H1 (cell line): ENCODE measurements around the gene VPS9D1. TPM values are rescaled to one million over a fixed set of nuclear protein-coding genes. Genes with fewer than 3 reads are reported as not detected.

ENCODE experiments used
- BCL11A ChIP-seq, 2 experiments: IDR thresholded peaks; one replicate each; pipeline ENCODE4 v1.6.1; 2011; ENCODE audit warnings: low read depth in 2 of 2, low read length in 2 of 2, mild to moderate bottlenecking in 2 of 2
- BRCA1 ChIP-seq: IDR thresholded peaks from 2 replicates; pipeline ENCODE4 v1.6.1; 2012; ENCODE audit warnings: low read depth, low read length, improper control_type of control experiment
- CEBPB ChIP-seq: IDR thresholded peaks from 2 replicates; pipeline ENCODE4 v1.6.1; 2012; ENCODE audit warnings: low read depth, low read length
- CTBP2 ChIP-seq: IDR thresholded peaks from 2 replicates; pipeline ENCODE4 v1.7.0; 2011; ENCODE audit warnings: borderline replicate concordance, mild to moderate bottlenecking, moderate library complexity, mixed read lengths, low read length; ENCODE audit not compliant: insufficient read depth, insufficient read length
- FOSL1 ChIP-seq: IDR thresholded peaks from 2 replicates; pipeline ENCODE4 v1.6.1; 2011; ENCODE audit warnings: mild to moderate bottlenecking, low read depth, low read length, moderate library complexity; ENCODE audit not compliant: insufficient read depth
- GTF2F1 ChIP-seq: IDR thresholded peaks from 2 replicates; pipeline ENCODE4 v1.6.1; 2012; ENCODE audit warnings: low read depth, low read length, improper control_type of control experiment, borderline replicate concordance
- HDAC6 ChIP-seq: IDR thresholded peaks from one replicate; pipeline ENCODE4 v1.7.1; 2012; ENCODE audit warnings: low read depth, mild to moderate bottlenecking, inconsistent platforms, low read length, moderate library complexity
- KDM1A ChIP-seq: fragments of 200-600, 300-600 bp; sonication (generic); IDR thresholded peaks from 2 replicates; pipeline ENCODE4 v1.7.1; 2016; ENCODE audit warnings: mild to moderate bottlenecking, low read length, borderline replicate concordance
- KDM4A ChIP-seq: IDR thresholded peaks from one replicate; pipeline ENCODE4 v1.7.1; 2012; ENCODE audit warnings: low read depth, mild to moderate bottlenecking, moderate library complexity, low read length, inconsistent platforms; ENCODE audit not compliant: severe bottlenecking
- POLR2AphosphoS5 ChIP-seq: IDR thresholded peaks from 2 replicates; pipeline ENCODE4 v1.6.1; 2011; ENCODE audit warnings: low read depth, low read length
- RFX5 ChIP-seq: IDR thresholded peaks from 2 replicates; pipeline ENCODE4 v1.6.1; 2011; ENCODE audit warnings: low read depth, low read length, improper control_type of control experiment, borderline replicate concordance
- RNF2 ChIP-seq: fragments of 200-900, 300-1000 bp; sonication (generic); IDR thresholded peaks from 2 replicates; pipeline ENCODE4 v1.7.1; 2016; ENCODE audit warnings: borderline replicate concordance, low read depth, mild to moderate bottlenecking, antibody characterized with exemption, low read length; ENCODE audit not compliant: poor library complexity, severe bottlenecking; ENCODE audit errors: missing control alignments
- RXRA ChIP-seq: IDR thresholded peaks from 2 replicates; pipeline ENCODE4 v1.6.1; 2011; ENCODE audit warnings: low read depth, mild to moderate bottlenecking, low read length, moderate library complexity; ENCODE audit not compliant: insufficient read depth
- SAP30 ChIP-seq: fragments of 300-600 bp; sonication (generic); IDR thresholded peaks from 2 replicates; pipeline ENCODE4 v1.7.1; 2012; ENCODE audit warnings: low read length, moderate library complexity, mild to moderate bottlenecking, inconsistent platforms; ENCODE audit not compliant: insufficient read depth, insufficient replicate concordance
- SIRT6 ChIP-seq: IDR thresholded peaks from one replicate; pipeline ENCODE4 v1.7.1; 2012; ENCODE audit warnings: low read length, inconsistent platforms
- SP1 ChIP-seq: IDR thresholded peaks from 2 replicates; pipeline ENCODE4 v1.6.1; 2011; ENCODE audit warnings: low read depth, low read length
- SP4 ChIP-seq: IDR thresholded peaks from 2 replicates; pipeline ENCODE4 v1.6.1; 2012; ENCODE audit warnings: low read length, inconsistent platforms
- TAF7 ChIP-seq: optimal IDR thresholded peaks from 2 replicates; pipeline ENCODE3; 2011; ENCODE audit warnings: low read depth, mild to moderate bottlenecking, inconsistent platforms, low read length, moderate library complexity, borderline replicate concordance
- TEAD4 ChIP-seq: IDR thresholded peaks from 2 replicates; pipeline ENCODE4 v1.6.1; 2012; ENCODE audit warnings: low read depth, low read length, inconsistent platforms, mixed read lengths
- polyA plus RNA-seq, 7 experiments: library from polyadenylated mRNA; depleted of rRNA in 3 of 7; stranded (reverse) in 5 of 7; unstranded in 2 of 7; fragments of >200 nt in 5 of 7; fragments of 200-250 nt in 2 of 7; gene quantifications; 1 replicate in 5 of 7; 2 replicates in 1 of 7; 4 replicates in 1 of 7; pipeline versions ENCODE4 v1.2.1 to v1.2.3, GENCODE V29; 2011 to 2013; ENCODE audit warnings: missing spikeins in 2 of 7, mixed read lengths in 2 of 7
- total RNA-seq: library from RNA; stranded (reverse); fragmentation: NEBNext Ultra II Directional; extraction: Animal tissue kit (Norgen Biotek cat#: 25700); gene quantifications from 2 replicates; pipeline ENCODE4 v1.2.1, GENCODE V29; 2021
- TF ChIP-seq, protein P1 (sequence below): IDR thresholded peaks from 2 replicates; pipeline ENCODE4 v1.6.1; 2012; ENCODE audit warnings: inconsistent platforms
- TF ChIP-seq, protein P2 (sequence below), 3 experiments: IDR thresholded peaks; 1 replicate in 2 of 3; 2 replicates in 1 of 3; pipeline versions ENCODE4 v1.5.1 to v1.6.1; 2011; ENCODE audit warnings: low read length in 3 of 3, mild to moderate bottlenecking in 3 of 3, inconsistent platforms in 2 of 3, low read depth in 1 of 3, moderate library complexity in 1 of 3; ENCODE audit not compliant: insufficient read depth in 1 of 3; ENCODE audit errors: control extremely low read depth in 1 of 3

Gene VPS9D1
- total and polyA plus RNA-seq, 2 of the 8 experiments (the other 6 are each of a cell fraction or from before 2014, with no cell fraction given): 2.9 to 5.4 TPM

DNA sequence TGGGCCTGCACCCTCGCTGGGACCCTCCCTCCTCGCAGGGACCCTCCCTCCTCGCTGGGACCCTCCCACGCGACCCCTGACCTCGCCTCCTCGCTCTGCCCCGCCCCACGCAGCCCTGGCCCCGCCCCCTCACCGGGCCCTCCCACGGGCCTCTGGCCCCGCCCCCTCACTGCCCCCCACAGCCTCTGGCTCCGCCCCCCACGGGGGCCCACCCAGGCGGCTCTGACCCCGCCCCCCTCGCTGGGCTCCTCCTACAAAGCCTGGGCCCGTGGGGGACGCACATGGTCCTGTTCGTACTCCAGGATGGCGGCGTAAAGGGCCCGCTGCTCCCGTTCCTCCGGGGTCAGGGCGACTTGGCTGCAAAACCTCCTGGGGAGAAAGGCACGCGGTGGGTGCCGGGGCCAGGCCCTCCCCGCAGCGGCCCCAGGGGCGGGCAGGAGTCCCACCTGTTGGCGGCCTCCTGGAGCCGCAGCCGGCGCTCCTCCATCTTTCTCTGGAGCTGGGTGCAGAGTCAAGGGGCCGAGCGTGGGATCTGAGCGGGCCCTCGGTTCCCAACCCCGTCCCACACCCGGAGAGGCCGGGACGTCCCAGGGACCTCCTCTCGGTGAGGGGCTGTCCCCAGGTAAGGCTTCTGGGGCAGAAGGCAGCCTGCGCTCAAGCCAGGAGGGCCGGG lies 9.0 kb downstream of the VPS9D1 start (continued):
- TF ChIP-seq SIRT6 (no peak), KDM4A (peak; percentile 92), TAF7 (peak; percentile 54), RNF2 (no peak), CEBPB (no peak), SP1 (no peak), BRCA1 (no peak), BCL11A (IDR thresholded peaks at IDR 0.05; ENCODE audit: low read depth in 2 of 2, low read length in 2 of 2) (no peak), KDM1A (no peak), SAP30 (no peak), GTF2F1 (no peak), CTBP2 (no peak), RXRA (no peak), RFX5 (no peak), SP4 (no peak), HDAC6 (no peak), POLR2AphosphoS5 (peak; percentile 83), TEAD4 (no peak), FOSL1 (no peak)
- TF ChIP-seq, protein P1, sequence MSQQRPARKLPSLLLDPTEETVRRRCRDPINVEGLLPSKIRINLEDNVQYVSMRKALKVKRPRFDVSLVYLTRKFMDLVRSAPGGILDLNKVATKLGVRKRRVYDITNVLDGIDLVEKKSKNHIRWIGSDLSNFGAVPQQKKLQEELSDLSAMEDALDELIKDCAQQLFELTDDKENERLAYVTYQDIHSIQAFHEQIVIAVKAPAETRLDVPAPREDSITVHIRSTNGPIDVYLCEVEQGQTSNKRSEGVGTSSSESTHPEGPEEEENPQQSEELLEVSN: no peak
- TF ChIP-seq, protein P2, sequence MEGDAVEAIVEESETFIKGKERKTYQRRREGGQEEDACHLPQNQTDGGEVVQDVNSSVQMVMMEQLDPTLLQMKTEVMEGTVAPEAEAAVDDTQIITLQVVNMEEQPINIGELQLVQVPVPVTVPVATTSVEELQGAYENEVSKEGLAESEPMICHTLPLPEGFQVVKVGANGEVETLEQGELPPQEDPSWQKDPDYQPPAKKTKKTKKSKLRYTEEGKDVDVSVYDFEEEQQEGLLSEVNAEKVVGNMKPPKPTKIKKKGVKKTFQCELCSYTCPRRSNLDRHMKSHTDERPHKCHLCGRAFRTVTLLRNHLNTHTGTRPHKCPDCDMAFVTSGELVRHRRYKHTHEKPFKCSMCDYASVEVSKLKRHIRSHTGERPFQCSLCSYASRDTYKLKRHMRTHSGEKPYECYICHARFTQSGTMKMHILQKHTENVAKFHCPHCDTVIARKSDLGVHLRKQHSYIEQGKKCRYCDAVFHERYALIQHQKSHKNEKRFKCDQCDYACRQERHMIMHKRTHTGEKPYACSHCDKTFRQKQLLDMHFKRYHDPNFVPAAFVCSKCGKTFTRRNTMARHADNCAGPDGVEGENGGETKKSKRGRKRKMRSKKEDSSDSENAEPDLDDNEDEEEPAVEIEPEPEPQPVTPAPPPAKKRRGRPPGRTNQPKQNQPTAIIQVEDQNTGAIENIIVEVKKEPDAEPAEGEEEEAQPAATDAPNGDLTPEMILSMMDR (IDR thresholded peaks at IDR 0.05; ENCODE audit: control extremely low read depth in 1 of 3, insufficient read depth in 1 of 3, low read depth in 1 of 3, low read length in 3 of 3): no peak
